Duodenal mucosa (tissue), 2 donors: ENCODE measurements around the gene PXDN.

Experiments used
- H3K27ac ChIP-seq: one replicate; pipeline ENCODE4 v1.7.0; 2013; ENCODE audit warnings: low read depth, low read length
- H3K27me3 ChIP-seq, 2 donors: one replicate each; pipeline ENCODE4 v1.7.0; 2013; ENCODE audit warnings: low read length in 2 of 2, control low read depth in 1 of 2; ENCODE audit not compliant: insufficient read depth in 2 of 2, control insufficient read depth in 1 of 2
- H3K36me3 ChIP-seq, 2 donors: one replicate each; pipeline ENCODE4 v1.7.0; 2013; ENCODE audit warnings: low read length in 2 of 2, control low read depth in 1 of 2; ENCODE audit not compliant: insufficient read depth in 2 of 2, control insufficient read depth in 1 of 2
- H3K4me1 ChIP-seq, 2 donors: one replicate each; pipeline ENCODE4 v1.7.0; 2013; ENCODE audit warnings: low read length in 2 of 2, control low read depth in 1 of 2; ENCODE audit not compliant: insufficient read depth in 2 of 2, control insufficient read depth in 1 of 2
- H3K4me3 ChIP-seq, 2 donors: one replicate each; pipeline ENCODE4 v1.7.0; 2013; ENCODE audit warnings: low read length in 2 of 2, low read depth in 1 of 2
- H3K9ac ChIP-seq, 2 donors: one replicate each; pipeline ENCODE4 v1.7.0; 2013; ENCODE audit warnings: low read length in 2 of 2, low read depth in 1 of 2
- H3K9me3 ChIP-seq, 2 donors: one replicate each; pipeline ENCODE4 v1.7.0; 2013; ENCODE audit warnings: low read length in 2 of 2, control low read depth in 1 of 2; ENCODE audit not compliant: control insufficient read depth in 1 of 2

Gene PXDN

GRCh38 chr2:1774929-1775328 is 30.6 kb upstream of the PXDN start:
- Histone ChIP-seq H3K9ac (no peak overlapping the region), H3K4me1 (no peaks in the 10 kb centered on the region), H3K36me3 (no peaks in the 10 kb centered on the region), H3K4me3 (no peak overlapping the region), H3K27ac (no peak overlapping the region), H3K27me3 (no peaks in the 10 kb centered on the region), H3K9me3 (no peaks in the 10 kb centered on the region)

- H3K36me3 ChIP-seq, result no peaks in the 10 kb centered on the region
- H3K27me3 ChIP-seq, result no peaks in the 10 kb centered on the region
- no peak overlapping the region for H3K9ac ChIP-seq
- no peak overlapping the region for H3K4me3 ChIP-seq
- no peaks in the 10 kb centered on the region for H3K9me3 ChIP-seq
- H3K4me1 ChIP-seq, result no peaks in the 10 kb centered on the region
- H3K27ac ChIP-seq, result no peak overlapping the region
These were observed 29.6 kb upstream of the PXDN start for GRCh38 chr2:1773883-1774282.

- H3K36me3 ChIP-seq, result no peaks in the 10 kb centered on the region
- H3K27me3 ChIP-seq, result no peaks in the 10 kb centered on the region
- no peak overlapping the region for H3K4me3 ChIP-seq
- H3K9ac ChIP-seq, result no peak overlapping the region
- no peaks in the 10 kb centered on the region for H3K4me1 ChIP-seq
- H3K9me3 ChIP-seq, result no peaks in the 10 kb centered on the region
- no peak overlapping the region for H3K27ac ChIP-seq
These were observed 28.4 kb upstream of the PXDN start for GRCh38 chr2:1772471-1773267.

DNA sequence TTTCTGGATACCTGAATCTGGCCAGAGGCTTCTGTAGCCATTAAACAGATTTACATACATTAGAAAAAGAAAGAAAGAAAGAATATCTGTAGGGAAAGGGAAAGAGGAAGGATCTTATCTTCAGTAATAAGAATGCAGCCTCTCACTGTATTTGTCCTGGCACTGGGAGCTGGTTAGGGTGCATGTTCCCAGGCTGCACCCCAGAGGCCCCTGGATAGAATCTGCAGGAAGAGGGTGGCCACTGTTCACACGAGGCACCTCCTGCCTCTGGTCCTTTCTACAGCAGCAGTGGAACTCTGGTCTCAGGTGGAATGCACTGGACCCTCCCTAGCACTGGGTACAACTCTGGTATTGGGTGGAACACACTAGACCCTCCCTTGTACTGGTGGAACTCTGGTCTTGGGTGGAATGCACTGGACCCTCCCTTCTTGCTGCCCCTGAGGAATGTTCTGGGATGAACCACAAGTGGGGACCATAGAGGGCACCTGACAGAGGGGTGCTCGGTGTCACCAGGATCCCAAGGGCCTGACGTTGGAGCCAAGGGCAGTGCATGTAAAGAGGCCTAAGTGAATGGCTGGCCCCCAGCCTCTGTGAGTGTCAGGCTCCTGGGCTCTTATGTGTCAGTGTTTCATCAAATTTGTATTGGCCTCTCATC is 27.4 kb upstream of the PXDN start:
- Histone ChIP-seq H3K4me1 (no peaks in the 10 kb centered on the region), H3K9ac (no peak overlapping the region), H3K27ac (no peak overlapping the region), H3K36me3 (no peaks in the 10 kb centered on the region), H3K9me3 (no peaks in the 10 kb centered on the region), H3K27me3 (no peaks in the 10 kb centered on the region), H3K4me3 (no peak overlapping the region)

GRCh38 chr2:1770566-1771380 is 26.5 kb upstream of the PXDN start:
- Histone ChIP-seq H3K4me1 (no peaks in the 10 kb centered on the region), H3K9me3 (no peaks in the 10 kb centered on the region), H3K27ac (no peak overlapping the region), H3K36me3 (no peaks in the 10 kb centered on the region), H3K9ac (no peak overlapping the region), H3K27me3 (no peaks in the 10 kb centered on the region), H3K4me3 (no peak overlapping the region)

GRCh38 chr2:1769703-1770422 is 25.5 kb upstream of the PXDN start:
- Histone ChIP-seq H3K4me3 (no peak overlapping the region), H3K27me3 (no peaks in the 10 kb centered on the region), H3K9me3 (no peaks in the 10 kb centered on the region), H3K4me1 (no peaks in the 10 kb centered on the region), H3K27ac (no peak overlapping the region), H3K9ac (no peak overlapping the region), H3K36me3 (no peaks in the 10 kb centered on the region)

GRCh38 chr2:1767939-1768691 is 23.8 kb upstream of the PXDN start:
- Histone ChIP-seq H3K9me3 (no peaks in the 10 kb centered on the region), H3K9ac (no peak overlapping the region), H3K36me3 (no peaks in the 10 kb centered on the region), H3K4me1 (no peaks in the 10 kb centered on the region), H3K4me3 (no peak overlapping the region), H3K27me3 (no peaks in the 10 kb centered on the region), H3K27ac (no peak overlapping the region)

DNA sequence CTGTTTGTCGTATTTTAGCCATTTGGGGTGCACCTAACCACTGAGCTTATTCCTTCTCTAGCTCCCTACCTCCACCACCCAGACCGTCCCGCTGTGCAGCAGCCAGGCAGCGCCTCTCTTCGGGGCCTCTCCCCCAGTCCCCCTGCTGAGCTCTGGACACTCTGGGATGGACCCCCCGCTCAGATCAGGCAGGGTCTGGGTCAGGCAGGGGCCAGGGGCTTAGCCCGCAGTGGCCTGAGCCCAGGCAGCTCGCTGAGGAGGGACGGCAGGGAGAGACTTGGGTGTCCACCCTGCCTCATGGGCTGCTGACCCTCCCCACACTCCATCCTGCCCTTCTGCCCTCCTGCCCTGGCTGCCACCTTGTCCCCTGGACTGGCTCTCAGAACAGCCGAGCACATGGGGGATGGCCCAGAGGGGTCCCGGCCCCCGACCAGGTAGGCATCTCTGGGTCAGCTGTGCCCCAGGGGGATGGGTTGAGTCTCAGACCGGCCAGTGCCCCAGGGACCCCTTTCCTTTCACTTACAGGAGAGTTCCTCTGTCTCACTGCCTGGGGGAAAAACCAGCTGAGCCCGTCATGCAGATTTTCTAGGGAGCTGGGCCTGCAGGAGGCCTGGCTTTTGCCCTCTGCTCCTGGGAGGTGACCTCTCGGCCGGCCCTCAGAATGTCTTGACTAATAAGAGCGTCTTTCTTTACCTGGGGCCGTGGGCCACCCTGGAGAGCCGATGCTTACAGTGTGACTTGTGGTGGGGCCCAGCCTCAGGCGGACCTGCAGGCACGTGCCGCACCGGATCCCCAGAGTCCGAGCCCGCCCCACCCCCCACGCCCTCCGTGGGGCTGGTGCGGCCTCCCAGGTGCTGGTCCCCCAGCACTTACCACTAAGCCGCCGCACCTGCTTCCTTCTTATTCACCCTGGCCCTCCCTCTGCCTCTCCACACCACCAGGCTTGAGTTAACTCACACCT is 22.8 kb upstream of the PXDN start:
- Histone ChIP-seq H3K9ac (no peak overlapping the region), H3K9me3 (no peaks in the 10 kb centered on the region), H3K27me3 (no peaks in the 10 kb centered on the region), H3K27ac (no peak overlapping the region), H3K36me3 (no peaks in the 10 kb centered on the region), H3K4me3 (no peak overlapping the region), H3K4me1 (no peaks in the 10 kb centered on the region)

DNA sequence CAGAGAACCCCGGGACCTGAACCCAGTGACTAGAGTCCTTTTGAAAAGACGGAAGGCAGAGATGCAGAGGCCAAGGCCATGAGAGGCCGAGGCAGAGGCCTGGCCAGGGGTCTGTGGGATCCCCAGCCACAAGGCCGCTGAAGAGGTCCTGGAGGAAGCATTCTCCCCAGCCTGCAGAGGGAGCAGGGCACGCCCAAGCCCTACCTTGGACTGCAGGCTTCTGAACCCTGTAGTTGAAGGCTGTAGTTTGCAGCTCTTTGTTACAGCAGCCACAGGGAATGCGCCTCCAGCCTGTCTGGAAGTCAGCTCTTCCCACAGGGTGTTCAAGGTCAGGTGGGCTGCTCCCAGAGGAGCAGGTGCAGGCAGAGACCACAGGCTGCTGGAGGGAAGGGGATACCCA is 22.1 kb upstream of the PXDN start:
- H3K4me3 ChIP-seq, result no peak overlapping the region
- H3K4me1 ChIP-seq, result no peaks in the 10 kb centered on the region

More for the DNA sequence above, 22.1 kb upstream of the PXDN start:
- Histone ChIP-seq H3K27ac (no peak overlapping the region), H3K27me3 (no peaks in the 10 kb centered on the region), H3K9ac (no peak overlapping the region), H3K36me3 (no peaks in the 10 kb centered on the region), H3K9me3 (no peaks in the 10 kb centered on the region)
